Spleen (tissue), 7 donors: ENCODE measurements around the gene TOP3B.

Source experiments
- POLR2A ChIP-seq, 3 donors: fragments of 450-650 bp; IDR thresholded peaks; one replicate each; pipeline ENCODE4 v1.5.1; 2017; ENCODE audit warnings: antibody characterized with exemption in 3 of 3, mild to moderate bottlenecking in 1 of 3
- TF ChIP-seq, protein P1 (sequence below), 11 experiments: fragments of 200-600 bp in 7 of 11; fragments of 450-650 bp in 4 of 11; sonication (generic) in 4 of 11; IDR thresholded peaks in 8 of 11; conservative IDR thresholded peaks in 3 of 11; 1 replicate in 7 of 11; 2 replicates in 4 of 11; pipeline versions ENCODE4 v1.4.0 to v1.8.0; 2016 to 2021; ENCODE audit warnings: antibody characterized with exemption in 11 of 11, inconsistent platforms in 4 of 11, mild to moderate bottlenecking in 1 of 11
- donor health status: DM: no; HTN: no; CAD: no; lungs with moderate emphysema.
- donor health status: DM: no; HTN: no; CAD: no.
- donor health status: DM: no; HTN: no; CAD: no.

GRCh38 chr22:21916309-21916918 is 66.2 kb downstream of the TOP3B start:
- no peak for TF ChIP-seq POLR2A (IDR thresholded peaks at IDR 0.05)
- TF ChIP-seq, protein P1, sequence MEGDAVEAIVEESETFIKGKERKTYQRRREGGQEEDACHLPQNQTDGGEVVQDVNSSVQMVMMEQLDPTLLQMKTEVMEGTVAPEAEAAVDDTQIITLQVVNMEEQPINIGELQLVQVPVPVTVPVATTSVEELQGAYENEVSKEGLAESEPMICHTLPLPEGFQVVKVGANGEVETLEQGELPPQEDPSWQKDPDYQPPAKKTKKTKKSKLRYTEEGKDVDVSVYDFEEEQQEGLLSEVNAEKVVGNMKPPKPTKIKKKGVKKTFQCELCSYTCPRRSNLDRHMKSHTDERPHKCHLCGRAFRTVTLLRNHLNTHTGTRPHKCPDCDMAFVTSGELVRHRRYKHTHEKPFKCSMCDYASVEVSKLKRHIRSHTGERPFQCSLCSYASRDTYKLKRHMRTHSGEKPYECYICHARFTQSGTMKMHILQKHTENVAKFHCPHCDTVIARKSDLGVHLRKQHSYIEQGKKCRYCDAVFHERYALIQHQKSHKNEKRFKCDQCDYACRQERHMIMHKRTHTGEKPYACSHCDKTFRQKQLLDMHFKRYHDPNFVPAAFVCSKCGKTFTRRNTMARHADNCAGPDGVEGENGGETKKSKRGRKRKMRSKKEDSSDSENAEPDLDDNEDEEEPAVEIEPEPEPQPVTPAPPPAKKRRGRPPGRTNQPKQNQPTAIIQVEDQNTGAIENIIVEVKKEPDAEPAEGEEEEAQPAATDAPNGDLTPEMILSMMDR (IDR thresholded peaks at IDR 0.05 in 8 of 11, conservative IDR thresholded peaks at IDR 0.05 in 3 of 11) = no peak
